ENCODE data around the gene C11orf86.

C11orf86 gene

GRCh38 chr11:66978717-66979116 lies 3.6 kb downstream of the C11orf86 start:
- Histone ChIP-seq H3K36me3 (ENCODE audit: insufficient read depth, low read length) (no peaks in the 10 kb centered on the region; the same call in 1 of the 2 replicates), H2AFZ (ENCODE audit: low read length) (no peak overlapping the region), H3K9me2 (ENCODE audit: low read depth, low read length) (no peaks in the 10 kb centered on the region), H3K4me3 (ENCODE audit: low read depth, low read length, poor library complexity, severe bottlenecking) (no peak overlapping the region), H3F3A (ENCODE audit: insufficient read depth, low read length) (no peaks in the 10 kb centered on the region), H3K4me2 (ENCODE audit: low read length) (no peak overlapping the region), H3K27ac (ENCODE audit: low read depth, low read length, poor library complexity, severe bottlenecking) (no peak overlapping the region), H3K9me3 (ENCODE audit: low read length) (peaks cover 4% of the 10 kb centered on the region; the same call in 1 of the 2 replicates), H3K9ac (ENCODE audit: low read length) (no peak overlapping the region), H3K79me2 (ENCODE audit: insufficient read depth, low read length) (no peaks in the 10 kb centered on the region), H3K27me3 (ENCODE audit: insufficient read depth, low read length) (peaks cover 10% of the 10 kb centered on the region; the same call in 1 of the 2 replicates), H4K20me1 (ENCODE audit: insufficient read depth, low read length) (no peaks in the 10 kb centered on the region), H3K4me1 (ENCODE audit: insufficient read depth, low read length, severe bottlenecking) (no peaks in the 10 kb centered on the region)
- no peak for TF ChIP-seq EZH2 (IDR thresholded peaks at IDR 0.05; ENCODE audit: borderline replicate concordance, low read length)
- TF ChIP-seq, protein P1, sequence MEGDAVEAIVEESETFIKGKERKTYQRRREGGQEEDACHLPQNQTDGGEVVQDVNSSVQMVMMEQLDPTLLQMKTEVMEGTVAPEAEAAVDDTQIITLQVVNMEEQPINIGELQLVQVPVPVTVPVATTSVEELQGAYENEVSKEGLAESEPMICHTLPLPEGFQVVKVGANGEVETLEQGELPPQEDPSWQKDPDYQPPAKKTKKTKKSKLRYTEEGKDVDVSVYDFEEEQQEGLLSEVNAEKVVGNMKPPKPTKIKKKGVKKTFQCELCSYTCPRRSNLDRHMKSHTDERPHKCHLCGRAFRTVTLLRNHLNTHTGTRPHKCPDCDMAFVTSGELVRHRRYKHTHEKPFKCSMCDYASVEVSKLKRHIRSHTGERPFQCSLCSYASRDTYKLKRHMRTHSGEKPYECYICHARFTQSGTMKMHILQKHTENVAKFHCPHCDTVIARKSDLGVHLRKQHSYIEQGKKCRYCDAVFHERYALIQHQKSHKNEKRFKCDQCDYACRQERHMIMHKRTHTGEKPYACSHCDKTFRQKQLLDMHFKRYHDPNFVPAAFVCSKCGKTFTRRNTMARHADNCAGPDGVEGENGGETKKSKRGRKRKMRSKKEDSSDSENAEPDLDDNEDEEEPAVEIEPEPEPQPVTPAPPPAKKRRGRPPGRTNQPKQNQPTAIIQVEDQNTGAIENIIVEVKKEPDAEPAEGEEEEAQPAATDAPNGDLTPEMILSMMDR (IDR thresholded peaks at IDR 0.05; ENCODE audit: low read length): no peak

GRCh38 chr11:66979336-66979980 lies 4.4 kb downstream of the C11orf86 start:
- H3K9me3 ChIP-seq (ENCODE audit: low read length): peaks cover 4% of the 10 kb centered on the region; the same call in 1 of the 2 replicates
- TF ChIP-seq, protein P1 (IDR thresholded peaks at IDR 0.05; ENCODE audit: low read length): no peak
- no peak for TF ChIP-seq EZH2 (IDR thresholded peaks at IDR 0.05; ENCODE audit: borderline replicate concordance, low read length)
- H3K9ac ChIP-seq (ENCODE audit: low read length): no peak overlapping the region
- no peak overlapping the region for H3K4me2 ChIP-seq (ENCODE audit: low read length)
- H2AFZ ChIP-seq (ENCODE audit: low read length): no peak overlapping the region
- H3K27me3 ChIP-seq (ENCODE audit: insufficient read depth, low read length): peaks cover 12% of the 10 kb centered on the region; the same call in 1 of the 2 replicates
- H3K4me1 ChIP-seq (ENCODE audit: insufficient read depth, low read length, severe bottlenecking): no peaks in the 10 kb centered on the region
- H3K4me3 ChIP-seq (ENCODE audit: low read depth, low read length, poor library complexity, severe bottlenecking): no peak overlapping the region
- H4K20me1 ChIP-seq (ENCODE audit: insufficient read depth, low read length): no peaks in the 10 kb centered on the region
- H3K27ac ChIP-seq (ENCODE audit: low read depth, low read length, poor library complexity, severe bottlenecking): no peak overlapping the region
- H3K9me2 ChIP-seq (ENCODE audit: low read depth, low read length): no peaks in the 10 kb centered on the region
- no peaks in the 10 kb centered on the region; the same call in 1 of the 2 replicates for H3K36me3 ChIP-seq (ENCODE audit: insufficient read depth, low read length)
- no peaks in the 10 kb centered on the region for H3F3A ChIP-seq (ENCODE audit: insufficient read depth, low read length)
- H3K79me2 ChIP-seq (ENCODE audit: insufficient read depth, low read length): no peaks in the 10 kb centered on the region

DNA sequence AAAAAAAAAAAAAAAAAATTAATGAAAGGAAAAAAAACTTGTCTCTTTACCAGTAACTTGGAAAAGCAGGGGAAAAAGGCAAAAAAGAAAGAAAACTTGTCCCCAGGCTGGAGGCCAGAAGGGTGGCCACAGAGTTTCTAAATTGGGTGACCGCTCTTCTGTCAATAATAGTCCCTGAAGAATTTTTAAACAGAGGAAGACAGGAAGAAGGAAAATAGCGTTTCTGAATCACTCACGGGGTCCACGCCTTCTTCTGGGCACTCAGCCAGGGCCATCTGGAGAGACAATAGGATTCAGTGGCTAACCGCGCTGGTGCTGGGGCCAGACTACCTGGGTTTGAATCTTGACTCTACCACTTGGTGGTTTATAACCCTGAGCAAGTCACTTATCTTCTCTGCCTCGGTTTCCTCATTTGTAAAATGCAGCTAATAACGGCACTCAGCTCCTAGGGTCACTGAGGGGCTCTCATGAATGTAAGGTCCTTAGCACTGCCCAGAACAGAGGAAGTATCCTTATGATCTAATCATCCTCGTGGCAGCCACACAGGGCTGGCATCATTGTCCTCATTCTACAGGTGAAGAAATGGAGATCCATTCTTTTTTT lies 7.0 kb downstream of the C11orf86 start:
- Histone ChIP-seq H3K36me3 (ENCODE audit: insufficient read depth, low read length) (no peaks in the 10 kb centered on the region; the same call in 1 of the 2 replicates), H3K79me2 (ENCODE audit: insufficient read depth, low read length) (no peaks in the 10 kb centered on the region), H3K4me2 (ENCODE audit: low read length) (no peak overlapping the region), H3K27me3 (ENCODE audit: insufficient read depth, low read length) (peaks cover 17% of the 10 kb centered on the region; the same call in 1 of the 2 replicates), H4K20me1 (ENCODE audit: insufficient read depth, low read length) (no peaks in the 10 kb centered on the region), H3F3A (ENCODE audit: insufficient read depth, low read length) (no peaks in the 10 kb centered on the region), H2AFZ (ENCODE audit: low read length) (no peak overlapping the region), H3K9me3 (ENCODE audit: low read length) (peaks cover 4% of the 10 kb centered on the region; the same call in 1 of the 2 replicates), H3K4me3 (ENCODE audit: low read depth, low read length, poor library complexity, severe bottlenecking) (no peak overlapping the region), H3K9ac (ENCODE audit: low read length) (no peak overlapping the region), H3K9me2 (ENCODE audit: low read depth, low read length) (no peaks in the 10 kb centered on the region), H3K4me1 (ENCODE audit: insufficient read depth, low read length, severe bottlenecking) (no peaks in the 10 kb centered on the region), H3K27ac (ENCODE audit: low read depth, low read length, poor library complexity, severe bottlenecking) (no peak overlapping the region)
- TF ChIP-seq, protein P1 (IDR thresholded peaks at IDR 0.05; ENCODE audit: low read length): no peak
- no peak for TF ChIP-seq EZH2 (IDR thresholded peaks at IDR 0.05; ENCODE audit: borderline replicate concordance, low read length)

All from OCI-LY1 (cell line).